CD1c-positive myeloid dendritic cell (primary cell): ENCODE measurements around the gene HIRA.
"Not testable (repeated sequence)": the region's sequence is repeated elsewhere in the genome, so short reads cannot be mapped to it uniquely, and the experiment has no call there.

Experiments used
- DNase-seq: peaks from one replicate; pipeline ENCODE4 v3.0.0-alpha.2; 2016; ENCODE audit errors: extremely low spot score

Gene HIRA

GRCh38 chr22:19443544-19444211, 12.1 kb upstream of the HIRA start:
- DNase-seq: no peak

DNA sequence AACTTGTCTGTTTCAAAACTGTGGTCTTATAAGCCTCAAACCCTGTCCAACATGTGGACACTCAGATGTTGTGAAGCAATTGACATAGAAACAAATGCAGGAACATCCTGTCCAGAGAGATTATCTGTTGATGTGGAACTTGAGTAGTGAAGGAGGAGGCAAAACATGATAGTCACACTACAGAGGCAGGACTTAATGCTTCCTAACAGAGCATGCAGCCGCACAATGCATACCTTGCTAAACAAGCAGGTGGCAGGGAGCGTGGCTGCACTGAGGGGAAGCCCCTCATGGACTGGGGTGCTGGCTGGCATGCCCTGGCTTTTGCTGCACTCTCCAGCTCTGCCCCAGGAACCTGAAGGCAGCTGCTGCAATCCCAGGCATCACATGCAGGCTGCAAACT, 10.6 kb upstream of the HIRA start:
- DNase-seq: no peak

GRCh38 chr22:19440411-19441195, 9.1 kb upstream of the HIRA start:
- no peak for DNase-seq

- peak; percentile 25 for DNase-seq
These were observed 6.8 kb upstream of the HIRA start for GRCh38 chr22:19438298-19438697.

DNA sequence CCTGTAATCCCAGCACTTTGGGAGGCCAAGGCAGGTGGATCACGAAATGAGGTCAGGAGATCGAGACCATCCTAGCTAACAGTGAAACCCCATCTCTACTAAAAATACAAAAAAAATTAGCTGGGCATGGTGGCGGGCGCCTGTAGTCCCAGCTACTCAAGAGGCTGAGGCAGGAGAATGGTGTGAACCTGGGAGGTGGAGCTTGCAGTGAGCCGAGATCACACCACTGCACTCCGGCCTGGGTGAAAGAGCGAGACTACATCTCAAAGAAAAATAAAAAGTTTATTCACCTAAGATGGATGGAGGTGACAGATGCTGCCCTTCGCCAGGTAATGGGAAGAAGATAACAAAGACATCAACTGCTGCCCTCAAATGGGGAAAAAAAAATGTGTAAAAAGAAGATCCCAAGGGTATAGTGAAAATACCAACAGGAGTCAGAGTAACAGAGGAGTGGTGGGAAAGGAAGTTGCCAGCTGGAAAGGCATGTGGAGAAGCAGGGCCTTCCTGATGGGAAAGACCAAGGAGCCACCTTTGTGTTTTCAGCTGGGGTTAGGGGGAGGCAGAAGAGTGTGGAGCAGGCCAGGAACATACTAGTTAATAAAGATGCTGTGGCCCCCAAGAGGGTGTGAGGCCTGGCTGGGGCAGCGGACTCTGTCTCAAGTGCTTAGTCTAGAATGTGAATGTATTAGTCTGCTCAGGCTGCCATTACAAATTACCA, 5.1 kb upstream of the HIRA start:
- not testable (repeated sequence) for DNase-seq

DNA sequence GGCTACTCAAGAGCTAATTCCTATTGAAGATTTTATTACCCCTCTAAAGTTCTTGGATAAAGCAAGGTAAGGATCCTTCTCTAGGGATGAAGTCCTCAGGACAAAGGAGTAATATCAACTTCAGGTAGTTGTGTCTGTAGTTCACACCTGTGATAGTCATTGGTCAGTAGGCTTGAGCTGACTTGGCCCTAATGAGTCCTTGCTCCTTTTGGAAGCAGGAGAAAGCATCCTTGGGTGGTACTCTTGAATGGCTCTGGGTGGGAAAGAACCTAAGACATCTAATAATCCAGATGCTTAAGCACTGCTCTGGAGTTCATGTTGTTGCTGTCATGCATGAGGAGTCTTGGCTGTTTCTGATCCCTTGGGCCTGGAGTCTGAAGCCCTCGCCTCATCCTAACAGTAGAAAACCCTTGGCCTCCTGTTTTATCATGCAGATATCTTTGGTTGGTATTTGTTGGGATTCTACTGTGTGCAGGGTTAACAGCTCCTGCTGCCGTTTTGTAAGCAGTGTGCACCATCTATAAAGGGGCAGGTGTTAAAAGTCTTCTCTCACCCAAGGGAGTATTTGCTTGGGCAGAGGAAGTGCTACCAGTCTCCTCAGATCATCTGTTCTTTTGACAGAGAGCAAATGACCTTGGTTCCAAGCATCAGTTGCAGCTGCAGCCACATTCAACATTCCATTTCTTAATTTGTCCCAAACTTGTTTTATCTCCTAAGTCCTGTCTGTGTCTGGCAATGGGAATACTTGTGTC, 3.5 kb upstream of the HIRA start:
- DNase-seq: no peak

DNA sequence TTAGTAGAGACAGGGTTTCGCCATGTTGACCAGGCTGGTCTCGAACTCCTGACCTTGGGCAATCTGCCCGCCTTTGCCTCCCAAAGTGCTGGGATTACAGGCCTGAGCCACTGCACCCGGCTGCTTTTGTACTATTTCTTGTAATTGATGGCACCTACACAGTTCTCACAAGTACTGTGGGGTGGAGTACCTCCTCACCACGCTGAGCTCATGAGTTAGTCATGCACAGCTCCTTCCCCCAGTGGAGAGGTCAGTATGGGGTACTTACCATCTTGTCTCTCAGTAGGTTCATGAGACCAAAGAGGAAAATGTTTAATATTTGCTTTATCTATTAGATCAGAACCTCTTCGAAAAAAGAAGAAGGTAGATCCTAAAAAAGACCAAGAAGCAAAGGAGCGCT, 2.9 kb upstream of the HIRA start:
- DNase-seq: no peak

- DNase-seq: peak; percentile 97
These were observed 759 bp upstream of the HIRA start, which contains the start of gene MRPL40 for GRCh38 chr22:19432133-19432851. MRPL40 (plus strand) TSS chr22:19432545; CDS start chr22:19432555, 10 bp downstream.

- peak; percentile 11 for DNase-seq
These were observed 517 bp downstream of the HIRA start for GRCh38 chr22:19430890-19431541.

DNA sequence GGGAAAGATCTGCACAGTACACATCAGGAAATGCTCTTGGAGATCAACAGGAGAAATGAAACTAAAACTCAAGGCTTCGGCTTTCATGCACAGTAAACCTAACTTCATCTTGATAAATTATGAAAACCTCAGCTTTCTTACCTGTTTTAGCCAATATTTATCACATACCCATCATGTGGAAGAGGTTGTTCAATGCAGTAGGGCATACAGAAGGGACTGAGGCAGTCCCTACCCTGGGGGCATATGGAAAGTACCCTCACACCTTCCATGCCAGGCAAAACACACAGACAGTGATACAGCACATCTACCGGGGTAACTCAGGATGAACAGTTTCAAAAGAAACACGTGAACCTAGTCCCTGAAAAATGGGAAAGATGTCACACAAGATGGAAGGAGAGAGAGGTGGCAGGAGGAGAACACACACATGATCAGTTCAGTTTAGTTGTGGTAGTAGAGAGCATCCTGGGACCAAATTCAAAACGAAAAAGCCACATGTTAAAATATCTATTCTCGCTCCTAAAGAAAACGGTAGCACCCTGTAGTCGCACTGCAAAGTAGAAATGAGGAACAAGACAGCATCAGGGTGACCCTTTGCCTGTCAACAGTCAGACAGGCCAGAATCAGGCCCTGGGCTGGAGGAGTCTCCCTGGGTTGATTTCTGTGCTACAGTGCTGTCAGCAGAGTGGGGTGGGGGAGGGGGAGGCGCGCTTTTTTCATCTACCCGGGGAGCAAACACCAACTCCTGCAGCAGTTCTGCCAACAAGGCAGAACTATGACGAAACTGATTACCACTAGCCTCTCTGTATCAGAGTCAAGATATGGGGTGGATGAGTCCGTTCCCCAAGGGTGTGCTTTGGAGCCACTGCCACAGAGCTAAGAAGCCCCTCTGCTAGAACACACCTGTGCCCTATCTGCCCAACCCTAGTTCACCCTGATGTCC, 1.3 kb downstream of the HIRA start:
- peak; percentile 54 for DNase-seq

DNA sequence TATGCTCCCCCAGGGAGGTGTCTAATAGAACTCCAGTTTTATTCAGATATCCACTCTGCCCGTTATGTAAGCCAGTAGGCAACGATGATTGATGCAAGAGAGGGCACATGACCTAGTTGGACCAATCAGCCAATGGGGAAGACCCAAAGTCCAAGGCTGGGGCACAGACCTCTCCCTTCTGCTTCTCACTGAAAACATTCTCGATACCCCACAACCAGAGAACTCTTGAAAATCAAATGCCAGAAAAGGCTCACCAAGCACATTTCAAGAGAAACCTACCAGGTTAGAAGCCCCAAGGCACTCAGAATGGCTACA, 7.4 kb downstream of the HIRA start:
- no peak for DNase-seq

DNA sequence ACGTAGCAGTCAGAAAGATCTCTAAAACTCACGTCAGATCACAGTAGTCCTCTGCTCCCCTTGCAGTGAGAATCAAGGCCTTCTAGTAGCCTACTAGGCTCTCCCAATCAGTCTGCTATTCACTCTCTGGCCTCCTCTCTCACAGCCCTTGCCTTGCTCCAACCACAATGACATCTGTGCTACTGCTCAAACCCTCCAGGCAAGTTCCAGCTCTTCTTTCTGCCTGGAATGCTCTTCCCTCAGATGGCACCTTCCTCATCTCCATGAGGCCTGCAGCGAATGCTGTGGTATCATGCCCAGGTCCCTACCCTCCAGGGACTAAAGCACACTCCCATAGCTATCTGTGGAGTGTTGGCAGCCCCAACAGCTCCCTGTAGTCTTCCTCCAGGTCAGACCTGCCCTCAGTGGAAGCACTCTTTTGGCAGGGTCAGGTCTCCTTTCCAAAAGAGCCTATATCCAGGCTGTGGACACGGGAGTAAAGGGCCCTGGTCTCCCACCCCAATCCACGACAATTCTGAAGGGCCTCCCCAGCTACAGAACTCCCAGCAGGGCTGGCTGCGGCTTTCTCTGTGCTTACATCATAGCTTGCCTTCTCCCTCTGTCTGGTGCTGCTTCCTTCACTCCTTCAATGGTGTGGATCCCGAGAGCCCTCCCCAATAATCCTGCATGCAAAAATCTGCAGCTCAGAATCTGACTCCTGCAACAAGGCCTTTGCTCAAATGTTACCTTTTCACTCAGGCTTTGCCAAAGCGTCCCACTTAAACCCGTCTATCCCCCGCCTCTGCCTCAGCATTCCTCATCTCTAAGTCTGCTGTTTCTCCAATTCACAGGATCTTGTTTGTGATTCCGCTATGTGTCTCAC, 8.9 kb downstream of the HIRA start:
- no peak for DNase-seq

- DNase-seq: no peak
These were observed 11.2 kb downstream of the HIRA start for GRCh38 chr22:19420321-19420720.

DNA sequence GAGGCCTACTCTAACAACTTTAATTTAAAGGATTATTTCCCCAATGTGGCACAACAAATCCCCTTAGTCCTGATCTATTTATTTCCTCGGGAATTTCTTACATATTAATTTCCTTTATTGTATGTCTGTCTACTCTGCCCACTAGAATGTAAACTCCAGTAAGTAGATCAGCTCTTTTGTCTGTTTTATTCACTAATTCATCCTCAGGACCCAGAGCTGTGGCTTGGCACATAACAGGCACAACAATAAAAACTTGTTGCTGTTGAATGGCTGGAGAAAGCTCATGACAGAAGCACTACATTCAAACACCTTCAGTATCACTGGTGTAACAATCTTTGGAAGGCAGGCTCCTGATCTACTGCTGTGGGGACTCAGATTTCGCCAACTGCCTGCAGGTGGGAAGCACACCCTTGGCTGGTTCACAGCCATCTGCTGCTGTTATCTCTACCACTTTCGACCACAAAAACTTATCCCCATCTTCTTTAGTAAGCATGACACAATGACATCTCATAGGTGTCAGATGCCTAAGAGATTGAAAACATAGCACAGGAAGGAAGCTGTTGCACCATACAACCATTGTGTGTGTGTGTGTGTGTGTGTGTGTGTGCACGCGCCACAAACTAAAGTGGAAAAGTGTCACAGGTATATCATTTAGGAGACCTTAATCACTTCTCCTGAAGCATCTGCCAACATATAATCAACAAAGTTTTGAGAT, 11.9 kb downstream of the HIRA start:
- peak; percentile 12 for DNase-seq

- DNase-seq: peak; percentile 51
These were observed 12.5 kb downstream of the HIRA start for GRCh38 chr22:19419086-19419463.

GRCh38 chr22:19412923-19413322, 18.6 kb downstream of the HIRA start:
- no peak for DNase-seq

GRCh38 chr22:19412478-19412877, 19.1 kb downstream of the HIRA start:
- no peak for DNase-seq

- no peak for DNase-seq
These were observed 19.9 kb downstream of the HIRA start for GRCh38 chr22:19411690-19412045.
